Head of caudate nucleus (tissue), 42 donors: ENCODE measurements around the gene KCNIP4.

Experiments used
- DNase-seq, 42 donors: peaks; one replicate each; pipeline versions ENCODE4 v3.0.0 to v3.0.0-alpha.2; 2020 to 2021; ENCODE audit warnings: mixed read lengths in 7 of 42
- intact Hi-C: fragments of 100-400 bp; cut with DNase I; formaldehyde crosslinking; loops from one replicate; pipeline ENCODE4 v1.15.0; 2022

KCNIP4 gene

DNA sequence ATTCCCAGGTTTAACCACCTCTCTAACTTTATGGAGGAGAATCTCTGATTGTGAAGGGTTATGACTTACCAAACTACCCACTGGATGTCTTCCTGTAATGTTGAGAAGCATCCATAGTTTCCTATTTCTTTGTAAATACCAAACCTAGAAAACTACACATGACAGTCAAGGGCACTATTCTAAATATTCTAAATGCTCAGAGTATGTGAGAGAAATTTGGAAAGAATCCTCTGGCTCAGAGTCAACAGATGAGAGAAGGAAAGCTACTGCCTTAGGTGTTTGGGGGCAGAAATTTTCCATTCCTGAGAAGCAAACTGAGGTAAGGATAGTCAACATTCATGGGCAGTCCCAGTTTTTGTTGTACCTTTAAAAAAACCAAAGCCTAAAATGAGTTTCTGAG lies 155.8 kb downstream of the KCNIP4 start:
- DNase-seq = no peak
- intact Hi-C loops = loop anchor here (5.0 kb wide), 1 partner anchor 595 kb away; no protein-coding TSS in a partner anchor

DNA sequence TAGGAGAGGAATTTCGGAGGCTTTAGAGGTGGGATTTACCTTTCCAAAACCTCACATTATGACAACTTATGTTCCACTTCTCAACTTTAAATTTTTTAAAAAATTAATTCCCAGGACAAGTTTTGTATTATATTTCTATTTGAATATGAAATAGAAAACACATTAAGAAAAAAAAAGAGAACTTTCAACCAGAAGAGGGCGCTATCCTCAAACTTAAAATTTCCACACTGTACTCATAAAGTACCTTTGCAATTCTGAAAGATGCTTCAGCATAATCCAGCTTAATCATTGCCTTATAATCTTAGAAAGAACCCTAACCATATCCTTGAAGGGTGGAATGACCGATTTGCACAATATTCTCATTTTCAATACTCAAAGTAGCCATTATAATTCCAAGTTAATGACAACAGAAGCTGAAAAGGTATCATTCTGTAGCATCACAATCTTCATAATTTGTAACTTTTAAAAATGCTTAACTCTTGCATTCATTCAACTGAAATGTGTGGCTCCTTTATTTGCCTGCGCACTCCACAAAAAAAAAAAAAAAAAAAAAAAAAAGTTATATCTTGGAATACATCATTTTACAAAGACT lies 158.0 kb downstream of the KCNIP4 start:
- DNase-seq = peak in 2 of 42 donors; percentile 19 to 26
- intact Hi-C loops = loop anchor here (5.0 kb wide), 1 partner anchor 597 kb away; no protein-coding TSS in a partner anchor

DNA sequence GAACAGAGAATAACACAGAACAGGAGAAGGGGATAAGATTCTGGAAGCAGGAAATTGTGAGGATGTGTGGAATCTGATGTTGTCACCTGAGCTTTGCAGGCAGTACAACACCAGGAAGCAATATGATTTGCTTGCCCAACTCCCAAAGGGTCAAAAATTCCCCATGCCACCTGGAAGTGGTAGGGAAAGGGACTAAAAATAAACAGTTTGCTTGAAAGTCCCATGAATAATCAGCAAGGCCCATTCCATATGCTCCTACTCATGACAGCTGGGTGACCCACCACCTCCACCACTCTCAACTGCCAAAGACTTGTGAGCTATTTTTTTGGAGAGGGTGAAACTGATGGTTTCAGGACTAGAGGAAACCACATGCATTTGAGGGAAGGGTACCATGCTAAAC lies 168.4 kb downstream of the KCNIP4 start:
- intact Hi-C loops = no loop called here
- DNase-seq = no peak

DNA sequence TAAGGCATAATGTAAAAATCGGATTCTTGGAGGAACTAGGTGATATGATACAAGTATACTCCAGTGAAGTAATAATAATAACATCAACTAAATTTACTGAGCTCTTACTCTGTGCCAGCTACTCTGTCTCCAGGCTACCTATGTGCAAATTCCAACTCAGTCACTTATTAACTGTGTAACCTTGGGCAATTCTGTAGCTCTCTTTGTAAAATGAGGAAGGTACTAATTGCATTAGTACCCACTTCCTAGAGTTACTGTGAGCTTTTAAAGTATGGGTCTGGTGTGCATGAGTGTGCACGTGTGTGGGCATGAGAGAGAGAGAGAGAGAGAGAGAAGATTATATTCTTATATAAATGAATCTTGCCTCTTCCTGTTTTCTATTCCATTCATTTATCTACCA lies 169.9 kb downstream of the KCNIP4 start:
- DNase-seq = no peak
- intact Hi-C loops = no loop called here

DNA sequence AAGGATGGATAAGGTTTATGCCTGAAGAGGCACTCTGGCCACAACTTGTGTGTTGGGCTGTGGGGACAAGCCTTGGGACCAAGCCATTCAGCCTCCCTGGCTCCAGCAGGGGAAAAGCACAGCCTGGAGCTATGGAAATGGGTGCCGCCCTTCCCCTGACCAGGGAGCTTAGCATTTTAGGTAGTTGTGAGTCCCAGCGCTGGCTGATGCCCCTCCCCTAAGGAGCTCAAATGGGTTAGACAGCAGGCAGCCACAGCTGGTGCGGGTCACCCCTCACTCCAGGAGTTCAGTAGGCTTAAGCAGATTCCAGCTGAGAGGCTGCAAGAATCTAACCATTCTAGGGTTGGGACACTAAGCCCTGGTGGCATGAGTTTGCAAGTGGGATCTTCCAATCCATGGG lies 172.9 kb downstream of the KCNIP4 start:
- intact Hi-C loops = no loop called here
- no peak for DNase-seq

DNA sequence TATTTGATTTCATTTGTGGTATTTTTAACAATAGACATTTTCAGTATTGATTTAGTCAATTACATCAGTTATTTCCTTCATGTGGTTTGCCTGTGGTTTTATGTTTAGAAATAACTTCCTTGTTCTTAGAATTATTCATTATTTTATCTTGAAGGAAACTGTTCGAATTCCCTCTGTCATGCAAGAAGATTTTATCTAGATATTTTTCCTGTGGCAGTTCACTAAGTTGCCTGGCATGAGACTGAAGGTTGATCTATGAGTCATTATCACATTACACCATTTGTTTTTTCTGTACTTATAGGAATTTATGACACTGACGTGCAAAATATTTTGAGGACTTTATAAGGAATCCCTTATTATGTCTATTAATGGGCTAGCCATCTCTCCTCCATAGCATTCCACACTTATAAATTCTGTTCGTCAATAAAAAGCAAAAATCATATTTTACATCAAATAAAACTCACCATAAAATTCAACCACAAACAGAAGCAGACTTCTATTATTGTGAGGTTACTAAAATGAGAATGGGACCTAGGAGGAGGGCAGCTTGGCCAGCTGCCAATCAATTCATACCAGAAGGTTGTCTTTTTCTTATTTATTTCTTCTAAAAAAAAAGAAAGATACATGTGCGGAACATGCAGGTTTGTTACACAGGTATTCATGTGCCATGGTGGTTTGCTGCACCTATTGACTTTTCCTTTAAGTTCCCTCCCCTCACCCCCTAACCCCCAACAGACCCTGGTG lies 179.0 kb downstream of the KCNIP4 start:
- DNase-seq = no peak
- intact Hi-C loops = loop anchor here (2.0 to 10.0 kb wide), 2 partner anchors 257 to 995 kb away; no protein-coding TSS in a partner anchor

DNA sequence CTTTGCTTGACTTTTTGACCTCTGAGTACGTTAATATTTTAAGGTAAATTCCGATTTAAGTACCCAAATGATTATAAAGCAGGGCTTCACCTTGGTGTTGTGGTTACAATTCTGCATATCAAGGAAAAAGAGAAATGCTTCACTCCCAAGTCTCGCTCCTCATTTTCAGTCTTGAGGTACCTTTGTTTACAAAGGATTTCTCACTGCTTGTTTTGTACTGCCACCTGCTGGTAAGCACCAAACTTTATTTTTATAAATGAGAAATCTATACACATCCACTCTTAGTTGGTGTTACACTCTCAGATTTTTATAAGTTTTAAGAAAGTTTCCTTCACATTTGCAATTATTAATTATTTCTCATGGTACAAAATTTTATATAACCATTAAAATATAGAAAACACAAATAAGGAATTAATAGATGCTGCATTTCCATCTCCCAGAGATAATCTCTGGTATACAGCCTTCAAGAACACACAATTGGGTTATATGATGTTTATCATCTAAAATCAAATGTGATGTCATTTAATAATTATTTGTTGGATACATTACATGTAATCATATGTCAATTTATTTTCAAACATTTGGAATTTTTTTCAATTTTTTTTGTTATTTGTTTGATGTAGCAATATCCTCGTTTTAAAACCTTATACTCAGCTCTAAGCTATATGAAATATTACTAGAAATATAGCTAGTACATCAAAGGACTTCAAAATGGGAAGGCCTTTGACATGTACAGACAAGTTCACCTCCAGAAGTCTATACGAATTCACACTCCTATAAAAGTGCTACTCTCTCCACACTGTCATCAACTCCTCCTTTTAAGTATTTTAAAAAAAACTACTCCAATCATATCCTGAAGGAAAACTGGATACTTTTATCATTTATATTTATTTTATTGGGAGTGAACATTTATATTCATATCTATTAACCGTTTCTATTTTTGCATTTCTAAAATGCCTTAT lies 179.9 kb downstream of the KCNIP4 start:
- intact Hi-C loops = loop anchor here (2.0 to 10.0 kb wide), 2 partner anchors 256 to 994 kb away; no protein-coding TSS in a partner anchor
- peak in 12 of 42 donors; percentile 18 to 77 (median 45) for DNase-seq

DNA sequence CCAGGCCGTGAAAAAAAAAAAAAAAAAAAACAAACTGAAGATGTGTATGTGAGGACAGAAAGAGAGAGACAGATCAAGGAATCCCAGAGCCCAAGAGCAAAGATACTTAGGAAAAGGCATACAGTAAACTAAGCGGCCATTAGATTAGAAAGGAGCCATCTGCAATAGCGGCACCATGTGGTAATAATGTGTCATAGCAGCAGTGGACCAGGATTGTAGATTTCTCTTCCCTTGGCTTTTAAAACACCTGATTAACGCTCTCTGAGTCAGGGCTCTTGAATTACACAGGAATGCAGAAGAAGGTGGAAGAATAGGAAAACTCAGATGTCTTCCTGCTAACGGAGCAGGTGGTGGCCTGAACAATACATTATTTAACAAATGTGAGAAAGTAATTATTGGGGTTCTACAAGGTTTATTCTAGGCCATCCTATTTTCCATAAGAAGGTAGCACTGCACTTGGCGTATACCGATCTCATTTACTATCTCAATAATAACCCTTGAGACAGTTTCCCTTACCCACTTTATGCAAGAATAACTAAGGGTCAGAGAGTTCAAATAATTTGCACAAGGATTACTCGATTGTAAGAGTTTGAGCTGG lies 182.7 kb downstream of the KCNIP4 start:
- DNase-seq = peak in 35 of 42 donors; percentile 13 to 83 (median 54)
- intact Hi-C loops = loop anchor here (10.0 kb wide), 1 partner anchor 991 kb away; no protein-coding TSS in a partner anchor

DNA sequence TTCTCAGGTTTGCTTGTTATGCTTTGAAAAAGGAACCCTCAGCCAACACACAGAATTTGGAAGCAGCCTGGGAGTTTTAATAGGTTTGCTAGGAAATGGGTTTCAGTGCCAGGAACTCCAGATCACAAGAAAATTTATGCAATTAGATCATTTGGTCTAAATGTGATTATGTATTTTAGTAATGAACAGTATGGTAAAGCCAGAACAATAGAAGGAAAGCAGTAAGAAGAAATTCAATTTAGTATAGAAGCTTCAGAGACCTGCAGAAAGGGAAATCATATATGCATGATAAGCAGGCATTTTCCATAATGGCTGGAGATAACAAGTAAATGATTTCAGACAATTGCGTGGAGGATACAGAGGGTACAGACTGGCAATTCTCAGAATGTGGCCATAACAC lies 184.7 kb downstream of the KCNIP4 start:
- DNase-seq = no peak
- intact Hi-C loops = loop anchor here (10.0 kb wide), 1 partner anchor 989 kb away; no protein-coding TSS in a partner anchor

DNA sequence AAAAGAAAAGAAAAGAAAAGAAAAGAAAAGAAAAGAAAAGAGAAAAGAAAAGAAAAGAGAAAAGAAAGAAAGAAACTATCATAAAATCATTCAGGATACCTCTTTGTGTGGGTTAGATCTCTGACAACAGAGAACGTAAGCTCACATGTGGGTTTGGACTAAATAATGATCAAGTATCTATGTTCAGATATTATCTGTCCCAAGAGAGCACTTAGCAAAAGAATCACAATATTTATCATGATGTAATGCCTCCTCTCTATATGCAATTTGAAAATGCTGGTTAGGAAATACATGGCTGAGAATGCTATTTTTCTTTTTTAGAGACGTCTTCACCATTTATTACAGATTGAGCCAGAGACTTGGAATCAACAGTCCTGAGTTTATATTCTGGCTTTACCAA lies 191.3 kb downstream of the KCNIP4 start:
- intact Hi-C loops = no loop called here
- DNase-seq = no peak

DNA sequence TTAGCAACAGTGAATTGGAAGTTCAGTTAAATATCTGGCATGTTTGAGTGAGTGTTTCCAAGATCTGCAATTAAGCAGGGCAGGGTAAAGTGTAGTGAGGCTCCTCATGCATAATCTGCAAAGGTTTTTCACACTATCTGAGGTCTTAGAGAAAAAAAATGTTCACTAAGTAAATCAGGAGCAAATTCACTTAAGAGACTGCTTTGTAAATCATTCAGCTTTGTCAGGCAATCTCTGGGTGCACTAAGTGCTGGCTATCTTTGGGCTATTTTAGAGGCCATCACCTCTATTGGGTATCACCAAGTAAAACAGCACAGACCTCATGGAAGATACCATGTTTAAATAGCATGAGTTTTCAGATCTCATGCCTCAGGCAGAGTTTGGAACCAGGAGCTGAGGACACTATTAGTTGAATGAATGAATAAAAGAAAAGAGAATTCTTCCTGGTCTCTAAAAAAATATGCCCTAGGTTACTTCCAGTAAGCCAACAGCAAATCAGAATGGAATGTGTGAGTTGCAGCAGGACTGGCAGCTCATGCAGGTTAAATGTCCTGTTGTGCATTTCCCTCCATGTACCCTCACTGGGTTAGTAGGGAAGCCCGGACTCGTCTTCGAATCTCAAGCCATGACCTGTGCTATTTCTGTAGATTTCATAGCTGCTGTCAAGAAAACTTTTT lies 195.3 kb downstream of the KCNIP4 start:
- no peak for DNase-seq
- intact Hi-C loops = no loop called here

DNA sequence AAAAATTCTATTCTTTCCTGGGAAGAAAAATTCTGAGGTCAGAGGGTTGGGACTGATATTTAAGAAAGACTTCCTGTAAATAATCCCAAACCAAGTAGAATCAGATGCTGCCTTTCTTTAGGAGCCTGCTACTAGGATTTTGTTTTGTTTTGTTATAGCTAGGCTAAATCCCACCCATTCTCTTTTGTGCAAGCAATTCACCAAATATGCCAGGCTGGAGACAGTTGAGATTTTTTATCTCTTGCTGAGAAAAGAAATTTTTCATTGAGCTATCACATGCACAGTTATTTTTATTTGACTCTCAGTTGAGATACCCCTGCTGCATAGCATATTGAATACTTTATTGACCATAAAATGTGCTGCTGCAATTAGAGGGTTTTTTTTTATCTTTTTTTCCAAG lies 196.0 kb downstream of the KCNIP4 start:
- intact Hi-C loops = no loop called here

DNA sequence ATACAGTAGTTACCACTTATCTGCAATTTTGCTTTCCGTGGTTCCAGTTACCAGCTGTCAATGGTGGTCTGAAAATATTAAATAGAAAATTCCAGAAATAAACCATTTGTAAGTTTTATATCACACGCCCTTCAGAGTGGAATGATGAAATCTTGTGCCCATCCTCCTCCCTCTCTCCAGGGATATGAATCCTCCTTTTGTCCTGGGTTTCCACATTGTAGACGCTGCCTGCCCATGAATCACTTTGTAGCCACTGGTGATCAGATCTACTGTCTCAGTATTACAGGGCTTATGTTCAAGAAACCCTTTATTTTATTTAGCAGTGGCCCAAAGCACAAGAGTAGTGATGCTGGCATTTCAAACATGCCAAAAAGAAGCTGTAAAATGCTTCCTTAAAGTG lies 198.6 kb downstream of the KCNIP4 start:
- DNase-seq = peak in 5 of 42 donors; percentile 4 to 26 (median 10)
- intact Hi-C loops = no loop called here

More for the DNA sequence above, 196.0 kb downstream of the KCNIP4 start:
- DNase-seq = no peak

DNA sequence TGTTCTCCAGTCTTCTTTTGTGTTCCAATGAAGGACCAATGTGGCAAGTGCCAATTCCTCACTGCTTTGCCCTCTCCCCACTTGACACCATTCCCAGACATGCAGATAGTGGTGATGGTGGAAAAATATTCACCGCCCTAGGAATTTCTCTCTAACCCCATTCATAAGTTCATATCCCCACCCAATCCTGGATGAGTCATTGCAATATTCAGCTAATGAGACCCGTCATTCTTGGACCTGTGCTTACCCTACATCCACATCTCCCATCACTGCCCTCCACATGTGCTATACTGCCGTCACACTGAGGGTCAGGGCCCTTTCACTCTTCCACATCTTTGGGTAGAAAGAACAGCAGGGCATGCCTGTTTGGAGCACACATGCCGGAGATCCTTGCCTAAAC lies 199.2 kb downstream of the KCNIP4 start:
- DNase-seq = no peak
- intact Hi-C loops = no loop called here

DNA sequence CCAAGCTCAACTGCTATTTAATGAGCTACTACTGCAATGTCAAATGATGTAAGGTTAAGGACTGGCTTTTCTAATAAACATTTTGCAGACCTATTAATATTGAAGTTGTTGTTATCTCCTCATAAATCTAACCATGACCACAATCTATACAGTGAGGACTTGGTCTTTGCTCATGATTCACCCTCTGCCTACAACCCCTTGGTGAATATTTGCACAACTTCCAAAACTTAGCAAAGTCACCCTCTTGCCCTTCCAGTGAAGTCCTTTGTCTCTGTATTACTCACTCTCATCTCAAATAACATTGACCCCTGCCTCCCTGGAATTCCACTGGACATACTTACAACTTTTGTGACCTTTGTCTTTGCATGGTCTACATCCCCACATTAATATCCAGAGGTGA lies 204.5 kb downstream of the KCNIP4 start:
- intact Hi-C loops = no loop called here

DNA sequence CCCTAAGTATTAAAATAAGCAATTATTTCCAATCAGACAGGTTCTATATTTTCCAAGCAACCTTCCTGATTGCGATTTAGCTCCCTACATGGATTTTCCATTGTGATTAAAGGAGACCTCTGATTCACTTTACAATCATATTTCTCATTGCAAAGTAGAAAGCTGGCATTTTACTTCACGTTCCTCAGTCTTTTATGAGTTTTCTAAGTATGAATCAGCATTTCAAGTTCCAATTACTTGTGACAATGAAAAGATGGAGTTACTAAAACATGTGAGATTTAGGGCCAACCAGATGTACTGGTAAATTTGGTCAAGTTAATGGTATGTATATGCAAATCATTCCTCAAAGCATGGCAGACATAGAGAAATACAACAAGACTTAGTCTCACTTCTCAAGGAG lies 206.2 kb downstream of the KCNIP4 start:
- intact Hi-C loops = no loop called here
- DNase-seq = no peak

More for the DNA sequence above, 204.5 kb downstream of the KCNIP4 start:
- no peak for DNase-seq

DNA sequence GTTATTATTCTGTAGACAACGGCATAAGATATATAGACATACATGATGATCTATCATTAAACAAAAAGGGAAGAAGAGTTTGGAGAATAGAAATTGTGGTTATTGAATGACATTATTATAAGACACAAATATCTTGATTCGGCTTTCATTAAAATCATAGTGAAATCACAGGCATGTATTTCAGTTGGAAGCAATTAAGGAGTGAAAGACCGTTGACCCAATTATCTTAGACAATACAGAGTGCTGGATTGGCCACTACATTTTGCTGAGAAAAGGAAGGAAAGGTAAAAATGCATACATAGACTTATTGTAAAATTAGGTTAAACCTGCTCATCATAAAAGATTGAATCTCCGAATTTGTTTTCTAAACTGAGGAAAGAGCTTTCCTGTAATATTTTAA lies 209.8 kb downstream of the KCNIP4 start:
- intact Hi-C loops = no loop called here
- no peak for DNase-seq

DNA sequence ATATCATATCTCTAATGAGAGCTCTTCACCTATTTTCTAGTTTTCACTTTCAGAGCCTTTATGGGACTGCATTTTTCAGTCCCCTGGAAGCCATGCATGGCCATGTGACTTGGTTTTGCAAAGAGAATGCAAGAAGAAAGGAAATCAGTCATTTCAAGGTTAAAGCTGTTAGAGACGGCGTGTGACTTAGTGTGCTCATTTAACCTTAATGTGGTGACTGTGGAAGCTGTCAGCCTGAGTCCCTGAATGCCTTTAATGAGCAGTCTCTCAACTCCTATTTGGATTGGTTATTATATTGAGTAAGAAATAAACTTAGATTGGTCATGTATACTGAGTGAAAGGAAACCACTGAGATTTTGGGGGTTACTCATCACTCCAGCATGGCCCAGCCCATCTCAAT lies 212.7 kb downstream of the KCNIP4 start:
- no peak for DNase-seq
- intact Hi-C loops = no loop called here
